Adrenal gland (tissue), 12 donors: ENCODE data around the gene KIF6. TPM values are rescaled to one million over a fixed set of nuclear protein-coding genes. Genes with fewer than 3 reads are reported as not detected.

Experiments
- DNase-seq, 7 donors: peaks; one replicate each; pipeline ENCODE4 v3.0.0-alpha.2; 2019 to 2020
- H3K27ac ChIP-seq, 5 donors: fragments of 200-600 bp; sonication (generic) in 4 of 5; 1 replicate in 3 of 5; 2 replicates in 2 of 5; pipeline versions ENCODE4 v1.5.1 to v1.8.0; 2016 to 2020; ENCODE audit warnings: mild to moderate bottlenecking in 1 of 5
- H3K27me3 ChIP-seq: fragments of 200-600 bp; 2 replicates; pipeline ENCODE4 v1.8.0; 2021
- H3K36me3 ChIP-seq, 2 donors: fragments of 200-600 bp; replicated peaks in 1 of 2; 1 replicate in 1 of 2; 2 replicates in 1 of 2; pipeline versions ENCODE4 v1.5.1 to v1.8.0; 2018 to 2022
- H3K4me1 ChIP-seq, 2 donors: fragments of 200-600 bp; replicated peaks in 1 of 2; 1 replicate in 1 of 2; 2 replicates in 1 of 2; pipeline versions ENCODE4 v1.5.1 to v1.8.0; 2018 to 2021
- H3K4me3 ChIP-seq, 4 donors: fragments of 200-600 bp; sonication (generic) in 3 of 4; one replicate each; pipeline ENCODE4 v1.5.1; 2016 to 2018
- H3K9me3 ChIP-seq, 3 donors: fragments of 200-600 bp; sonication (generic) in 1 of 3; replicated peaks in 1 of 3; 1 replicate in 2 of 3; 2 replicates in 1 of 3; pipeline versions ENCODE4 v1.5.1 to v1.8.0; 2016 to 2021
- CTCF ChIP-seq, 6 experiments: fragments of 450-650 bp in 4 of 6; fragments of 200-600 bp in 2 of 6; sonication (generic) in 1 of 6; IDR thresholded peaks; 1 replicate in 5 of 6; 2 replicates in 1 of 6; pipeline versions ENCODE4 v1.5.1 to v1.8.0; 2016 to 2021; ENCODE audit warnings: antibody characterized with exemption in 6 of 6, mild to moderate bottlenecking in 2 of 6, moderate library complexity in 1 of 6
- POLR2A ChIP-seq, 2 donors: fragments of 450-650 bp; IDR thresholded peaks; one replicate each; pipeline ENCODE4 v1.6.1; 2017; ENCODE audit warnings: antibody characterized with exemption in 2 of 2, mild to moderate bottlenecking in 2 of 2, moderate library complexity in 1 of 2
- WGBS, 4 donors: extraction: QIAGEN DNeasy Blood & Tissue Kit in 2 of 4; methylation state at CpG; one replicate each; pipeline versions ENCODE4 v1.1.5 to v1.1.7; 2013 to 2017; 5-methylcytosine and 5-hydroxymethylcytosine counted together
- intact Hi-C, 2 donors: fragments of 100-400 bp; cut with DNase I; formaldehyde crosslinking; loops; one replicate each; pipeline versions ENCODE4 v1.14.1 to v1.15.0; 2022 to 2023
- polyA plus RNA-seq, 3 donors: library from polyadenylated mRNA; stranded (reverse); fragments of 200-250 nt in 2 of 3; fragments of 350-450 nt in 1 of 3; fragmentation: Illumina TruSeq in 1 of 3; extraction: RNeasy Lipid Tissue Mini Kit (QIAGEN cat#74804) in 1 of 3; gene quantifications; one replicate each; pipeline ENCODE4 v1.2.3, GENCODE V29; 2013 to 2014
- total RNA-seq, 9 donors: library from RNA; depleted of rRNA in 4 of 9; stranded (reverse); fragments of >200 nt in 4 of 9; fragments of 120-200 nt in 1 of 9; fragmentation: NEBNext Ultra II Directional in 1 of 9; extraction: Animal tissue kit (Norgen Biotek cat#: 25700) in 1 of 9; gene quantifications; one replicate each; pipeline versions ENCODE4 v1.1.0 to v1.2.4, GENCODE V29; 2013 to 2023
- donor health status: healthy with polysubstance abuse.
- donor health status: Bipolar disorder and iron deficiency.
- donor health status: DM: yes; HTN: yes; CAD: no.
- donor health status: DM: no; HTN: no; CAD: no.
- donor health status: DM: no; HTN: no; CAD: no.
- donor health status: DM: yes; HTN: yes; CAD: no.

The KIF6 gene
- total and polyA plus RNA-seq, 12 donors: 0.52 to 4.2 (median 0.73) TPM

- H3K36me3 ChIP-seq: no peaks in the 10 kb centered on the region
- 70 to 82% (median 73%) methylated on average over 2 of the region's 2 CpGs for WGBS, 4 donors
- no peaks in the 10 kb centered on the region for H3K27me3 ChIP-seq
- H3K4me3 ChIP-seq: no peak overlapping the region
- peak in 1 of 7 donors; percentile 14 for DNase-seq
- intact Hi-C loops: no loop called here
- H3K4me1 ChIP-seq: peaks cover 0 to 5% of the 10 kb centered on the region in 2 donors
- TF ChIP-seq CTCF (IDR thresholded peaks at IDR 0.05): no peak
- TF ChIP-seq POLR2A (IDR thresholded peaks at IDR 0.05): no peak
- H3K27ac ChIP-seq: no peak overlapping the region
- H3K9me3 ChIP-seq: no peaks in the 10 kb centered on the region
These were observed 17.1 kb downstream of the KIF6 start for GRCh38 chr6:39707962-39708683.

- H3K27me3 ChIP-seq: no peaks in the 10 kb centered on the region
- DNase-seq: no peak
- intact Hi-C loops: no loop called here
These were observed 18.3 kb downstream of the KIF6 start for GRCh38 chr6:39706819-39707335.

GRCh38 chr6:39702265-39702664, 22.9 kb downstream of the KIF6 start:
- Histone ChIP-seq H3K27me3 (no peaks in the 10 kb centered on the region), H3K4me1 (no peaks in the 10 kb centered on the region), H3K9me3 (no peaks in the 10 kb centered on the region), H3K4me3 (no peak overlapping the region), H3K27ac (no peak overlapping the region), H3K36me3 (no peaks in the 10 kb centered on the region)
- intact Hi-C loops: no loop called here
- TF ChIP-seq CTCF (IDR thresholded peaks at IDR 0.05) (no peak), POLR2A (IDR thresholded peaks at IDR 0.05) (no peak)
- WGBS, 4 donors: 59 to 62% (median 61%) methylated on average over 4 of the region's 4 CpGs
- DNase-seq: no peak

More at GRCh38 chr6:39706819-39707335, 18.3 kb downstream of the KIF6 start:
- TF ChIP-seq CTCF (IDR thresholded peaks at IDR 0.05) (no peak), POLR2A (IDR thresholded peaks at IDR 0.05) (no peak)
- 48 to 64% (median 56%) methylated on average over 3 of the region's 3 CpGs for WGBS, 4 donors
- Histone ChIP-seq H3K36me3 (no peaks in the 10 kb centered on the region), H3K27ac (no peak overlapping the region), H3K4me1 (peaks cover 0 to 5% of the 10 kb centered on the region in 2 donors), H3K4me3 (no peak overlapping the region), H3K9me3 (no peaks in the 10 kb centered on the region)

GRCh38 chr6:39700362-39700761, 24.8 kb downstream of the KIF6 start:
- no peak for TF ChIP-seq CTCF (IDR thresholded peaks at IDR 0.05)
- no peak for TF ChIP-seq POLR2A (IDR thresholded peaks at IDR 0.05)
- intact Hi-C loops: no loop called here
- H3K4me3 ChIP-seq: no peak overlapping the region
- WGBS, 4 donors: 51 to 92% (median 83%) methylated on average over 1 of the region's 1 CpG
- no peaks in the 10 kb centered on the region for H3K36me3 ChIP-seq
- no peaks in the 10 kb centered on the region for H3K9me3 ChIP-seq
- no peaks in the 10 kb centered on the region for H3K27me3 ChIP-seq
- DNase-seq: no peak
- no peak overlapping the region for H3K27ac ChIP-seq
- H3K4me1 ChIP-seq: no peaks in the 10 kb centered on the region
